CD4-positive, alpha-beta T cell treated with Interleukin-1 beta for 1 hour (primary cell): Measurements from ENCODE around the gene APCDD1L.
A peak's percentile ranks its signal among the peaks of the same experiment; 100 is the strongest.

Experiments
- DNase-seq, 2 donors: peaks; one replicate each; pipeline ENCODE4 v3.0.0-alpha.2; 2020 to 2022

The APCDD1L gene

DNA sequence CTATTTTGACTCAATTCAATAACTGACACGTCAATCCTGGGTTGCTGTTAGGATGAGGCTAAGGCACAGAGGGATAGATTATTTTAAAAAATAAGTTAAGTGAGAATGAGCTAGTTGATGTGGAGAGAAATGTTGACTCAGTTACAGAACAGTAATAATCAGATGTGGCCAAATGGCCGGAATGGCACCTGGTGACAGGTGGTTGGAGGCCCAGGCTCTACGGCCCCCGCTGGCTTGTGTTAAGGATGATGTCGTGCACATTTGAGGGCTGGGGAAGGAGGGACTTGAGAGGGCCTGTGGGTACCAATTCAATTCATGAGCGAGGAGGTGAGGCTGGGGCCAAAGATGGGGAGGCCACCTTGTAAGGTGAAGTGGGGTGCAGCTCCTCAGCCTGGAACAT lies 31.7 kb downstream of the APCDD1L start:
- no peak for DNase-seq

DNA sequence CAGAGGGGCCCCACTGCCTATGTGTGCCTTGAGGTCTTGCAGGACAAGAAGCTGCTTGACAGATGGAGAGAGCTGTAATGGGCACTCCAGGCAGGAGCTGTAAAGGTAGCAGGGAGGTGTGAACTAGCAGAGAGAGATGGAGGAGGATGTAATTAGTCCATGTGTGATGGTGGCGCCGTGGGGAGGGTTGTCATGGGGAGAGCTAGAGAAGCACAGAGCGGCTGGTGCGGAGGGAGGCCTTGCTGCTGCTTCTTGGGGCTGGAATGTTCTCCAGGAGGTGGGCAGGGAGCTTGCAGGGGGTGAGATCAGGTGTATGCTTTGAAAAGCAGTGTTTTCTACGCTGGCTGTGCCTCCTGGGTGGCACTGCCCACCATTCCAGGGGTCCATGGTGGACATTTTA lies 32.1 kb downstream of the APCDD1L start:
- DNase-seq, result no peak

DNA sequence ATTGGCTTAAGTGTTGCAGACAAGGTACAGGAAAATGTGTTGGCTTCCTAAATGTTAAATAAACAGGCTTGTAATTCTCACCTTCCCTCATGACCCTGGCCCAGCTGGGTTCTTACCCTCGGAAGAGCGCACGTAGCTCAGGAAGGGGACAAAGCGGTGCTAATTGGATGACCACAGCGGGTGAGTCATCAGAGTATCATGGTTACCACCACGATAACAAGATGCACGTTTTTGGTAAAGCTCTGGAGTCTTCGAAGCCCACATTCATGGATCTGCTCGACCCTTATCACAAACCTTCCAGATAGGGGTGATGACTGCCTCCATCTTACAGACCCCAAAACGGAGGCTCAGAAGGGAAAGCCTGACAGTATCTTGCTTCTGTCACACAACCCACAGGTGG lies 32.8 kb downstream of the APCDD1L start:
- no peak for DNase-seq

DNA sequence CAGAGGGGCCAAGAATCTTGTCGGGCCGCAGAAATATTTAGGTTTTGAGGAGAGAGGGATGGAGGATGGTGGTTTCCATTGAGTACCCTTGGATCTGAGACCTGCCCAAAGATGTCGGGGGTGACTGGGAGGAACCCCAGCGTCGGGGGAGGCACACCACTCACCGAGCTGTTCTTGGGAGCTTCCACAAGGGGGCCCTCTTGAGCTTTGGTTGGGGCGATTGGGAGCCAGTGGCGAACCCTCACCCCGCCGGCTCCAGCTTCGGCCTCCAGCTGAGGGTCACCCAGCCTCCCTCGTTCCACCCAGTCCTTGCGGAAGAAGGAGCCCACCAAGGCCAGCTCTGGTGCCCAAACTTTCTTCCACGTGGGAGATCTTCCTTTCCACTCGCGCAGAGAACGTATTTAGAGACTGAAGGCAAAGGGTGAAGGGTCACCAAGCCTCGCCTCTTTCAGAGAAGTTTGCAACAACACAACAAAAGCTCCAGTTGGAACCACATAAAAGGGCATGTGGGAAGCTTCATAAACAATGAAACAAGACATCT lies 33.6 kb downstream of the APCDD1L start:
- DNase-seq, result peak; percentile 17 to 29

DNA sequence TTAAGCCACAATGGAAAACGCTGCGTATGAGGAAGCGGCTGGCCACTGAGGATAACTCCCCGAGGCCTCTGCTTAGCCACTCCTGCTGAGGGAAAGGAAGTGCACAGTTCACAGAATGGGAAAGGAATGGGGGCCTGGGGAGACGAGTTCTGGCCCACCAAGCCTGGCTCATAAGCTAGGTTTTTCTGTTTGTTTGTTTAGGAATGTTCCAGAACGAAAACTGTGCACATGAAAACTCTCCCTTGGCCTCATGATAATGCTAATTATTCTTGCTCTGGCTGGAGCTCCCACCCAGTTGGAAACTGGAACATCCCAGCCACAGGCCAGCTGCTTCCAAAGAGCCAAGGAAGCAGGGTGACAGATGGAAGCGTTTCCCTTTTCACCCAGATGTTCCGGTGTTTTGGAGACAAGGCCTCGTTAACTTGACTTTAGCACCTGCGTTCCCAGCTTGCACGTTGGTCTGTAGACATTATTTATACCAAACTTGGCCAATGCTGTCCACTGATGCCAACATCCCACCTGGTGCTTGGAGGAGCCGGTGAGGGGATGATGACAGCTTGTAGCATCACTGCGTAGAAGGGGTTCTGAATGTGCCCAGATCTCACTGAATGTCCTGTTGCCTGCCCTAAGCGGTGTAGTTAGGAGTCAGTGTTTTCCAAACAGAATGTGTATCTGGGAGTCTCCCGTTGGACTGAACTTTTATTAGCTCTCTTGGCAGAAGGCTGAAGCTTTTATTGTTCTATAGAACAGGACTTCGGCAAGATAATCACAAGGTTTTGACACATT lies 34.5 kb downstream of the APCDD1L start:
- no peak for DNase-seq

DNA sequence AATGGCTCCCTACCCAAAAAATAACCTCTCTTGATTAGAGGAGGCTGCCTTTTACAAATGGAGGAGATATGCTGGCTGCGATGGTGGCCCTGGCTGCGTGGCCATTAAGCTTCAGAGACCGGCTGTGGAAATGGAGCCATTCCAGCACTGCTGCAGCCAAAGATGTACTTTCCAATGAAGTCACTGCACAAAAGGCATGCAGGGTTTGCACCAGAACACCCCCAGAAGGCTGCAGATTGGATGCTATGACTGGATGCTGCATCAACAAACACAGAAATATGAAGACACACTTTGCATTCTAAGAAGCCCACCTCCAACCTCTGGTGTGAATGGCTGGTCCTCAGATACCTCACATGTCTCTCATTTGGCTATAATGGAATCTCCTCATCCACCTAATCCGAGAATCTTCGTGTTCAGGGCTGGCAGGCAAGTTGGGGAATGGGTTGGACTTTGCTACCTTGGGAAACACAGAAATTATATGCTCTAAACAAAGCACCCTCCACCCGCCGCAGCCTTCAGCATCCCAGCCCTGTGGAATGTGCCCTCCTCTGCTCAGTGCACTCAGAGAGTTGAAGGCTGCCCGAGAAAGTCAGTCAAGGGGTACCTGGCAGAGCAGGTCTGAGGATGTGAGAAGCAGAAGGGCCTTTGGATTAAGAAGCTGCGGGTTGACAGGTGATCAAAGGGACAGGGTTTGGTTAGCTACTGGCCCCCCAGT lies 35.3 kb downstream of the APCDD1L start:
- no peak for DNase-seq

DNA sequence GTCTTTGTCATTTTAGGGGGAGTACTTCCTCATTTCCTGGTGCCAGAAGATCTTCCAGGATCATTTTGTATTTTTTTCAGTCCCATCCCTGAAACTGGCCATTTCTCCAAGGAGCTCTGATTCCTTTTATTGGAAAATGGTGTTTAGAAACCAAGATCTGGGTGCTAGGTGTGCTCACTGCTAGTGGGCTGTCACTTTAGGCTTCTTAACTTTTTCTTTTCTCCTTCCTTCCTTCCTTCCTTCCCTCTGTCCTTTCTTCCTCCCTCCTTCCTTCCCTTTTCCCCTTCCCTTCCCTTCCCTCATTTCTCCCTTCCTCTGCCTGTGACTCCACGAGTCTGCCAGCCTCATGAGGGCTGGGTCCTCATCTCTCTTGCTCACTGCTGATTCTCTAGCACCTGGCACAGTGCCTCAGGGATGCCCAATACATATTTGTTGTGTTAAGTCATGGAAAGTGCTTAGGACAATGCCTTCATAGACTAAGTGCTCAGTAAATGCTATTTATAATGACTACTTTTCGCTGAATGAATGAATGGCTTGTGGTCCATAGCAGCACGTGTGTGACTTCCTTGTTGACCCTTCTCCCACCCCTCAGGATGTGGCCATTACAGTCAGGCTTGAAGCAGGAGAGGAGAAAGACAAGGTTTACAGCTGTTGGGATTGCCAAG lies 36.9 kb downstream of the APCDD1L start:
- no peak for DNase-seq

DNA sequence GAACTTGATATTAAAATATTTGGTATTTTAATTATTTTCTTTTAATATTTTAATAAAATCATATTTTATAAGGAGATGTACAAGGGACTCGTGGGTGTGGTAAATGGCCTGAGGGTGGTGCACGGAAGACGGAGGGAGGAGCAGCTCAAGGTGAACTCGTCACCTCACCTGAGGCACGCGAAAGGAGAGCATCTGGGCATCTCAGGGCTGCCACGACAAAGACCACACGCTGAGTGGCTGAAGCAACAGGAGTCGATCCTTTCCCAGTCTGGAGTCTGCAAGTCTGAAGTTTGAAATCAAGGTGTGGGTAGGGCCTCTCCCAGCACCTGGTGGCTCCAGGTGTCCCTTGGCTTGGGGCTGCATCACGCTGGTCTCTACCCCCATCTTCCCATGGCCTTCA lies 39.7 kb downstream of the APCDD1L start:
- DNase-seq, result no peak

DNA sequence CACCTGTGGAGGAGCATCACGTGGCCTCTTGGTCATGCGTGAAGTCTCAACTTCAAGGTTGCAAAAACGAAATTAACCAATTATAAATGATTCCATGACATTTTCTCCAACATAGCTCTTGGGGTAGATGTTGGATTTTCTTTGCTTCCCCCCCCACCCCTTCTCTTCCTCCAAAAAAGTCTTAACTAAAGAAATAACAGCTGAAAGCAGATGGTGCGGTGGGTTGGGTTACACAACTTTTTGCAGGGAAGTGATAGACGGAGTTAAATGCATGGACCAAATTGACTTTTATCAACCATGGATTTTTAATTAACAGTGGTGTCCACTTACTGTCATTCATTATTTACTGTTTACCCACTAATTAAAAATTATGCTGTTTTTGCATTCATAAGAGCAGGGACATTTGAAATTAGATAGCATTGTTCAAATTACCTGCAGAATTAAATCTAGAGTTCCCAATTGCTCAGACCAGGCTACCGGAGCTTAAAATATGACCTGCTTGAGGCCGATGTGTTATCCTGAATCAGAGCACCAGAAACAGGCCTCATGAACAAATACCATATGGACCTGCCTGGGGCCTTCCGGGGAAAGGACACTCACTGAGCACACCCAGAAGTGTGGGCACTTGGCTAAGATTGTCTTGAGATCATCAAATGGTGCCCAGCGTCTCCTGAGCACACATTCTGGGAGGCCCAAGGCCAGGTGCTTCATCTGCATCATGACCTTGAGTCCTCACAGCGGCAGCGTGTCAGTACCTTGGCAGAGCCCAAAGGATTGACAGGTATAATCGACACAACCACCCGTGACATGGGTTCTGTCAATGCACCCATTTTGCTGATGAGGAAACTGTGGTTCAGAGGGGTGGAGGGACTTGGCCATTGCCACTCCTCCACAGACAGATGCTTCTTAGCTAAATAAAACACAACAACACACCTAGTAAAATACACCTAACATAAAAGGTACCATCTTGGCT lies 41.5 kb downstream of the APCDD1L start:
- no peak for DNase-seq

DNA sequence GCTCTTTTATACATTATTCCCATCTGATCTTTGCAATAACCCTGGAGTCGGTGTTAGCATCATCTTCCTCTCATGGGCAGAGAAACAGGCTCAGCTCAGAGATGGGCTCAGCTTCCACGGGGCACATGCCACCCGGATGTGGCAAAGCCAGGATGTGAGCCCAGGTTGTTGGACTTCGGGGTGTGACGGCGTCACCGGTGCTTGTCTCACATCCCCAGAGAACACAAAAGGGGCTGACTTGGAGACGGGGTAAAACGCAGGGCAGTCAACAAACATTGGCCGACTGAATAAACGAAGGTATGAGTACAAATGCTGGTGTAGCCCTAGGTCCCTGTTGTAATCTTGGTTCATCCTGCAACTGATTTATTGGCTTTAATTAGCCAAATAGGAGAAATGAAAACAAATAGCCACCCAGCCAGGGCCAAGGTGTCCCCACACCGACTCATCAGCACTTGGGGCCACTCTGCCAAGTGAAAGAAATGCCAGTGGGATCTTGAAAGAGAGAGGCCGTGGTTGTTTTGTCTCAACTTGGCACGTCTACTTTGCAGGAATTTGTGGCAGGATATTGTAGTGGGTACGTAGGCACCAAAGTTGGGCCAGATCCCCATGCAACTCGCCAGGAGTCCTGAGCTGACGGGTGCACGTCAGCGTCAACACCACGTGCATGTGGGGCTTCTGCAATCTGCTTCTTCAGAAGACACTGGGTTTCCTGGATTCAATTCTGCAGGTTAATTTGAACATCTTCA lies 42.8 kb downstream of the APCDD1L start:
- DNase-seq, result no peak

DNA sequence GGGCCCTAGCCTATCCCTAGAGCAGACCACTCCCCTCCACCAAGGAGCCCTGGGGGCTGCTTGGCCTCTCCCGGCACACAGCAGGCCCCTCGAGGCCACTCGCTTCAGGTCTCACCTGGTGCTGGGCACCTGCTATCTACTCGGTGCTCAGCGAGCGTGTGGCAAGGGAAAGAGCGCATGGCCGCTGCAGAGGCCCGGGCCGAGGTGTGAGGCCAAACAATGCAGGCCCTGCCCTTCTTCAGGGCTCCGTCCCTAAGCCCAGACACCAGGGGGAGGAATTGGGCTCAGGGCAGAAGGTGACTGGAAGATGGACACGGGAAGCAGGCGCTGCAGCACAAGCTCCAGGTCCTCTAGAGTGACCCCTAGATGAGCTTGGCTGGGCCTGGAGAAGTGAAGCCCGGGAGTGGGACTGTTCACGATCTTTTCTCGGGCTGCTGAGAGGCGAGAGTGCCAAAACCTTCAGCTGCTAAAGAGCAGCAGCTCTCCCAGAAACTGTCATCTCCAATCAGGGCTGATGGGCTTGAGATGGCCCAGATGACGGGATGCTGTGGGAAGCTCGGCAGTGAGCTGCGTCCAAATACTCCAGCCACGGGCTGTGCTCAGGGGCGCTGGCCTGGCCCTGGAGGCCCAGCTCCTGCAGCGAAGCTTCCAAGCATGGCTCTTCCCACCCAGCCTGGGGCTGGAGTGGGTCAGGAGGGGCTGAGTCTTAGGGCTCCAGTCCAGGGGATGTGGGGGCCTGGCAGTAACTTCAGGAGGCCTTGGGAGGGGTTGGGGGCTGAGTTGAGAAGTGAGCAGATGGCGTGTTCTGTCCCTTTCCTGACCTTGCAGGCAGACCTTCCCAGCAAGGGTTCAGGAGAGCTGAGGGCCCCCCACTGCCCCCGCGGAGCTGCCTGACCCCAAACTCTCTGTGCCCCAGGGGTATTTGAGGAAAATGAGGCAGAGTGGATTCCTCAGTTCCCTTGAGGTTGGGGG lies 43.7 kb downstream of the APCDD1L start:
- DNase-seq, result no peak

DNA sequence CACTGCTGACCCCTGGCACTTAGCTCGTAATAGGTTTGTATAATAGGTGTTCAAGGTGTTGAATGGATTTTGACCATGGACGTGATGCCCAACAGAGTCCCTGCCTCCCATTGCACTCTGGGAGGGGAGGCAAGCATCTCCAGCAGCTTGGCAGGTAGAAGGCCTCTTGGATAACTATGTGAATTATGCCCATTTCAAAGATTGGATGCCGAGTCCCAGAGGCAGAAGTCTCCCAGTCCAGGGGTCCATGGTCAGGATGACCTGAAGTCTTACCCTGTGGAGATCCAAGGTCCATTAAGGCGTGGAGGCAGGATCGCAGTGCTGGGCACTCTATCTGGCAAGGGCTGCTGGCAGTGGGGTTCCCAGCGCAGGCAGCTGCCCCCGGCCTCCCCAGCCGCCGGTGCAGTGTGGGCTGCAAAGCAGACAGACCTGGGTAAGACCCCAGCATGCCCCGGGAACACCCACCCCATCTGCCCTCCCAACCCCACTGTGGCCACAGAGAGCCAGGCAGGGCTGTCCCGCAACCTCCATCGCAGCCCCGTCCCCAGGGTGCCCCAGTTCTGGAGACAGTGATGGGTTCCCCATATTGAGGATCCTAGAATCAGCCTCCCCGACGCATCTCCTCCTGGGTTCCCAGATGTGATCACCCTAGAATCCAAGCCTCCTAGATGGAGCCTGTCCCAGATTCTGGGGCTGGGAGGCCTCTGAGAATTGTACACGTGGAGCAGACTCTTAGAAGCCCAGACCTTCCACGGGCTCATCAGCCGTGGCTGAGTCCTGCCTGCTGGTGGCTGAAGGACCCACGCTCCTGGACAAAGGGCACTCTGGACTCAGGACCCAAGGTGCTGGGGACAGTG lies 44.6 kb downstream of the APCDD1L start:
- DNase-seq, result no peak

DNA sequence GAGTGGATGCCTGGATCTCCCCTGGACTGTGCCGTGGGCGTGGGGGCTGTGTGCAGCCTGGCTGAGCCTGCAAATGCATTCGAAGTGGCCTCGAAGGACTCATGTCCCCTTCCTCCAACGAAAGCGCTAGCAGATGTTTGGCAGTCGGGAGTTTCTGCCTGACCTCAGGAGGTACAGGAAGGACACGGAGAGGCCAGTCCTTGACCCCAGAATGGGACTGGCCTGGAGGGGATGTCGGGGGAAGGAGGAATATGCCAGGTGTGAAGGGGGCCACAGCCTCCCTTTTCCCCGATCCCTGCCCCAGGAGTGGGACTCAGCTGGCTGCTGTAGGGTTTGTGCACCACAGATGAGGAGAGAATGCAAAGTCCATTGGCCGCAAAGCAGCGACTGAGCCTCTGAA lies 45.6 kb downstream of the APCDD1L start:
- no peak for DNase-seq

DNA sequence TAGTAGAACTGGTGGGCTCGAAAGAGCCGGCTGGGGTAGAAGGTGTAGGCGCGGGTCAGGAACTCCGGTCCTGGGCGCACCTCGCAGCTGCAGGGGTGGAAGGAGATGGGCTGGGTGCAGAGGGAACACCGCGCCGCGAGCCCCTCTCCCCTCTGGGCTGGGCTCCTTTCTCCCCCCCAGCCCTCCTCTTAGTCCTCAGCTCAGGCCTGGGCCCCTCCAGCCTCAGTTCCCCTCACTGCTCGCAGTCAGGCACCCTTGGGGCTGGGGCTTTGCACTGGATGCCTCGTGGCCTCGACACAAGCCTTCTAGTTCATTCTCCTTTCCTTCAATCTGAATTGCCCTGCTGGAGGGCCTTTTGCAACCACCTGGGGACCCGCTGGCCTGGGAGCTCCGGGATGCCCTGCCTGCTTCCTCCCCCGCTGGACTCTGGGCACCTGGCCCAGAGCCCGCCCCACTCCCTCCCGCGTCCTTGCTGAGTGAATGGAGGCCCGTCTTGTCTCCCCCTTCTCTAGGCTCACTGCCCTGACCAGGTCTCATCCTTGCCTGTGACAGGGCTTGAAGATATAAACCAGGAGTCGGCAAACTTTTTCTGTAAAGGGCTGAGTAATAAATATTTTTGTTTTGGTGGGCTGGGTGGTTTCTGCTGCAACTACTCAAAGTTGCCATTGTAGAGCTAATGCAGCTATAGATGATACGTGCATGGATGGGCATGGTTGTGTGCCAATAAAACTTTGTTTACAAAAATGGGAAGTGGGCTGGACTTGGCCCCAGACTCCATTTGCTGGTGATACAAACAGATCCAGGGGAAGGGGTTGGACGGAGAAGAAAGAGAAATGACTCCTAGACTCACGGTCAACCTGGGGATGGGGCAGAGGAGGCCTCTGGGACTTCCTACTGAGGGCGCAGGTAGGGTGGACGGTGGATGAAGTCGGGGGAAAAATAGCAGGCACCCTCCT lies 47.3 kb downstream of the APCDD1L start:
- DNase-seq, result no peak

DNA sequence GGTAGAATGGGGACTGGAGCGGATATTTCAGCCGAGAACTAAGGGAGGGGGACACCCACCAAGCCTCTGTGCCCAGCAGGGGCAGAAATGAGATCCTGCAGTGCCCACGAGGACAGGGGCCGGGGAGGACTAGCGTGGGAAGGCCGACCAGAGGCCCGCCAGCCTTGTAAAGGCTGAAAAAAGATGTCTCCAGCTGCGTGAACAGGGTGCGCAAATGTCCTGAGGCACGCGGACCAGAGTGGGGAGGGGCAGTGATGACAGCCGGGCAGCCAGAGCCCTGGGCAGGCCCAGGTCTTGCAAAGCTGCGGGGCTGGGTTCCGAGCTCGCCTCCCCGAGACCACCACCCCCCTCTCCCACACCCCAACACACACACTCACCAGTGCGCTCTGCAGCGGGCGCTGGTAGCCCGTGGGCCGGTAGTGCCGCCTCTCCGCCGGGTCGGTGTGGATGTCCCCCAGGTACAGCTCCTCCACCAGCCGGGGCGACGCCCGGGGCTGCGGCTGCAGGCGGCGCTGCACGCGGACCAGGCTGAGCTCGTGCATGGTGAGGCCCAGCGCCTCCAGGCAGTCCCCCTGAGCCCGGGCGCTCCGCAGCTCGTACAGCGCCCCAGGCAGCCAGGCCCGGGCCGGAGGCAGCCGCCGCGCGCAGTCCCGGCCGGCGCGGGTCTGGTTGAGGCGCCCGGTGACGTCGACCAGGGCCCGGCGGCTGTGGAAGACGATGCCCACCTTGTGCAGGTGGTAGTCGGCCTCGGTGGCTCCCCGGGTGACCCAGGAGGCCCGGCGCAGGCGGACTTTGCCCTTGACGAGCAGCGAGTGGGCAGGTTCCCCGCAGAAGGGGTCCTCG lies 48.2 kb downstream of the APCDD1L start:
- no peak for DNase-seq

DNA sequence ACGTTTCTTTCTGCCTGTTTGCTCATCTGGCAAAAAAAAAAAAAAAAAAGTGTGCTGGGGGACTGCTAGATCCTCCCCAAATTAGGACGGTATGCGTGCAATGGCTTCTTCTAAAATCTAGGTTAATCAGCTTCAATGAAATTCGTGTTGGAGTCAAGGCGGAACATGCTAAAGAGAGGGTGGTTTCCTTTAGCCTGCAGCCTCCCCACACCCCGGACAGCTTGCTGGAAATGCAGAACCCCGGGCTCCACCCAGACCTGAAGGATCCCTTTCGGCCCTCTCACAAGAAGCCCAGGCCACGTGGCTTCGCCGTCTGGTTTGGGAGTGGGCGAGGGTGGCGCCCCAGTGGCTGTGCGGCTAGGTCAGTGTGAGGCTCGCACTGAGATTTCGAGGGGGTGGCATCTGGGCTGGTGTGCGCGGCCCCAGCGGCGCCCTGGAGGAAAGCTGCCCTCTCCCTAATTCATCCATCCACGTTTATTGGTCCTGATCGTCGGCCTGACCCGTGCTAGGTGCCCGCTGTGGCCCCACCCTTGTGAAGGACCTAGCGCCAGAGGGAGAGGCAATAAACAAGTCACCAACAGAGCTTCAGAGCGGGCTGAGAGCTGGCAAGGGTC lies 49.0 kb downstream of the APCDD1L start:
- no peak for DNase-seq

DNA sequence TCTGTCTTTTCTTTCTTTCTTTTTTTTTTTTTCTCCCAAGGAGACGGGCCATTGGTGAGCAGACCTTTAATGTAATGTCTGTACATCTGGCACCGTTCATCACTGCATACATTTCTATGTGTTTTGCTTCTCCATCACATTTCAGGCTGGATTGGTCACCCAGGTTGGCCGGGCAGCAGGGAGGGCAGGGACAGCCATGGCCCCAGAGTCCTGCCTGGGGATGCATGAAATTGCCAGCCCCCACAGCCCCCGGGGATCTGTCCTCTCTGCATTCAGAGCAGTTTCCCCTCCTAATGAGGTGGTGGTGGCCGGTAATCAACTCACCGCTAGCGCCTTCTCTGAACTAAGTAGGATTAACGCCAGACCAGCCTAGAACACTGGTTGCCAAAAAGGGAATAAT lies 50.4 kb downstream of the APCDD1L start:
- no peak for DNase-seq
